Dedifferentiated amniotic fluid mesenchymal stem cell (primary cell): ENCODE measurements around the gene ELN.
"Not testable (repeated sequence)": the region's sequence is repeated elsewhere in the genome, so short reads cannot be mapped to it uniquely, and the experiment has no call there.

Experiments used
- DNase-seq: peaks from one replicate; pipeline ENCODE4 v3.0.0-alpha.2; 2016; ENCODE audit errors: extremely low spot score

Gene ELN

GRCh38 chr7:74000489-74001149 is 27.4 kb upstream of the ELN start:
- DNase-seq: no peak

GRCh38 chr7:74001150-74001494 is 26.9 kb upstream of the ELN start:
- no peak for DNase-seq

GRCh38 chr7:74002474-74003017 is 25.4 kb upstream of the ELN start:
- peak; percentile 68 for DNase-seq

GRCh38 chr7:74003621-74004020 is 24.4 kb upstream of the ELN start:
- no peak for DNase-seq

GRCh38 chr7:74006032-74006431 is 21.9 kb upstream of the ELN start:
- no peak for DNase-seq

- DNase-seq: no peak
These were observed 21.3 kb upstream of the ELN start for GRCh38 chr7:74006451-74007241.

GRCh38 chr7:74007242-74007567 is 20.8 kb upstream of the ELN start:
- DNase-seq: no peak

GRCh38 chr7:74008687-74009086 is 19.3 kb upstream of the ELN start:
- no peak for DNase-seq

GRCh38 chr7:74009719-74010118 is 18.3 kb upstream of the ELN start:
- no peak for DNase-seq

- no peak for DNase-seq
These were observed 17.6 kb upstream of the ELN start for GRCh38 chr7:74010407-74010806.

- not testable (repeated sequence) for DNase-seq
These were observed 16.6 kb upstream of the ELN start for GRCh38 chr7:74011421-74011820.

GRCh38 chr7:74012842-74013249 is 15.1 kb upstream of the ELN start:
- DNase-seq: no peak

GRCh38 chr7:74013539-74014272 is 14.3 kb upstream of the ELN start:
- no peak for DNase-seq

GRCh38 chr7:74014931-74015330 is 13.0 kb upstream of the ELN start:
- no peak for DNase-seq

- DNase-seq: no peak
These were observed 12.3 kb upstream of the ELN start for GRCh38 chr7:74015670-74016069.

GRCh38 chr7:74017125-74017524 is 10.8 kb upstream of the ELN start:
- no peak for DNase-seq

GRCh38 chr7:74018246-74018895 is 9.6 kb upstream of the ELN start:
- DNase-seq: no peak

GRCh38 chr7:74019149-74019548 is 8.8 kb upstream of the ELN start:
- DNase-seq: no peak

GRCh38 chr7:74020390-74020789 is 7.6 kb upstream of the ELN start:
- DNase-seq: no peak

GRCh38 chr7:74021546-74022320 is 6.2 kb upstream of the ELN start:
- no peak for DNase-seq

- DNase-seq: no peak
These were observed 5.5 kb upstream of the ELN start for GRCh38 chr7:74022507-74022906.
